CD14-positive monocyte (primary cell): Measurements from ENCODE around the gene KCNQ1OT1. TPM values are rescaled to one million over a fixed set of nuclear protein-coding genes. Genes with fewer than 3 reads are reported as not detected.

ENCODE experiments used
- DNase-seq, 3 donors: peaks; one replicate each; pipeline ENCODE4 v3.0.0-alpha.2; 2011 to 2022
- H2AFZ ChIP-seq: 2 replicates; pipeline ENCODE4 v1.6.0; 2012; ENCODE audit warnings: mild to moderate bottlenecking, low read depth, low read length, inconsistent platforms; ENCODE audit not compliant: insufficient read depth, poor library complexity, severe bottlenecking
- H3K27ac ChIP-seq, 2 donors: 1 replicate in 1 of 2; 2 replicates in 1 of 2; pipeline ENCODE4 v1.5.1; 2012 to 2013; ENCODE audit warnings: low read length in 2 of 2, control low read depth in 1 of 2, inconsistent platforms in 1 of 2, low read depth in 1 of 2, mild to moderate bottlenecking in 1 of 2
- H3K27me3 ChIP-seq, 2 donors: one replicate each; pipeline versions ENCODE4 v1.6.0 to v1.6.1; 2011 to 2013; ENCODE audit warnings: low read length in 2 of 2; ENCODE audit not compliant: control insufficient read depth in 2 of 2, insufficient read depth in 2 of 2
- H3K36me3 ChIP-seq, 2 donors: replicated peaks in 1 of 2; 1 replicate in 1 of 2; 2 replicates in 1 of 2; pipeline versions ENCODE4 v1.5.1 to v1.6.1; 2012 to 2013; ENCODE audit warnings: low read length in 2 of 2, control low read depth in 1 of 2, inconsistent platforms in 1 of 2, mild to moderate bottlenecking in 1 of 2; ENCODE audit not compliant: insufficient read depth in 2 of 2, control insufficient read depth in 1 of 2
- H3K4me1 ChIP-seq, 2 donors: 1 replicate in 1 of 2; 2 replicates in 1 of 2; pipeline versions ENCODE4 v1.5.1 to v1.6.1; 2012 to 2013; ENCODE audit warnings: low read length in 2 of 2, control low read depth in 1 of 2, inconsistent platforms in 1 of 2, mild to moderate bottlenecking in 1 of 2, moderate library complexity in 1 of 2; ENCODE audit not compliant: insufficient read depth in 2 of 2, control insufficient read depth in 1 of 2
- H3K4me2 ChIP-seq: replicated peaks from 2 replicates; pipeline ENCODE3; 2012; ENCODE audit warnings: low read length, moderate library complexity, mild to moderate bottlenecking; ENCODE audit not compliant: poor library complexity, severe bottlenecking; ENCODE audit errors: extremely low read depth
- H3K4me3 ChIP-seq, 3 experiments: fragments of 200-600 bp in 1 of 3; sonication (generic) in 1 of 3; replicated peaks in 1 of 3; 1 replicate in 2 of 3; 2 replicates in 1 of 3; pipeline ENCODE4 v1.5.1; 2011 to 2013; ENCODE audit warnings: low read length in 3 of 3, mild to moderate bottlenecking in 3 of 3, control low read depth in 2 of 3, low read depth in 2 of 3, inconsistent platforms in 1 of 3, moderate library complexity in 1 of 3
- H3K79me2 ChIP-seq: 2 replicates; pipeline ENCODE4 v1.6.0; 2012; ENCODE audit warnings: mild to moderate bottlenecking, control low read depth, inconsistent platforms, low read length, moderate library complexity; ENCODE audit not compliant: insufficient read depth
- H3K9ac ChIP-seq: 2 replicates; pipeline ENCODE4 v1.6.0; 2017; ENCODE audit warnings: low read length, mild to moderate bottlenecking; ENCODE audit not compliant: insufficient read depth, poor library complexity, severe bottlenecking
- H3K9me3 ChIP-seq, 2 donors: replicated peaks in 1 of 2; 1 replicate in 1 of 2; 2 replicates in 1 of 2; pipeline versions ENCODE4 v1.5.1 to v1.6.1; 2012 to 2013; ENCODE audit warnings: low read length in 2 of 2, control low read depth in 1 of 2; ENCODE audit not compliant: control insufficient read depth in 1 of 2, insufficient read depth in 1 of 2
- H4K20me1 ChIP-seq: 2 replicates; pipeline ENCODE4 v1.6.0; 2012; ENCODE audit warnings: mild to moderate bottlenecking, low read length, control low read depth, moderate library complexity; ENCODE audit not compliant: insufficient read depth
- H3K27ac Mint-ChIP-seq, 7 donors: one replicate each; pipeline ENCODE4 v1.8.0; 2020; ENCODE audit warnings: mild to moderate bottlenecking in 7 of 7, mixed read lengths in 7 of 7, moderate library complexity in 6 of 7, inconsistent platforms in 2 of 7
- H3K27me3 Mint-ChIP-seq, 3 donors: one replicate each; pipeline ENCODE4 v1.8.0; 2021 to 2022; ENCODE audit warnings: low read depth in 3 of 3, mild to moderate bottlenecking in 3 of 3, mixed read lengths in 3 of 3, moderate library complexity in 3 of 3, inconsistent platforms in 1 of 3
- H3K36me3 Mint-ChIP-seq, 2 donors: one replicate each; pipeline ENCODE4 v1.8.0; 2020; ENCODE audit warnings: mixed read lengths in 2 of 2, inconsistent platforms in 1 of 2, mild to moderate bottlenecking in 1 of 2
- H3K4me1 Mint-ChIP-seq: one replicate; pipeline ENCODE4 v1.8.0; 2020; ENCODE audit warnings: mild to moderate bottlenecking, mixed read lengths
- H3K4me3 Mint-ChIP-seq, 2 donors: one replicate each; pipeline ENCODE4 v1.8.0; 2020; ENCODE audit warnings: mild to moderate bottlenecking in 2 of 2, mixed read lengths in 2 of 2, moderate library complexity in 1 of 2
- H3K9me3 Mint-ChIP-seq, 7 donors: one replicate each; pipeline ENCODE4 v1.8.0; 2020 to 2022; ENCODE audit warnings: mixed read lengths in 7 of 7, mild to moderate bottlenecking in 6 of 7, moderate library complexity in 6 of 7, inconsistent platforms in 2 of 7
- WGBS: methylation state at CpG from one replicate; pipeline ENCODE4 v1.1.5; 2013; ENCODE audit warnings: missing lambda C conversion rate; ENCODE audit not compliant: insufficient coverage; 5-methylcytosine and 5-hydroxymethylcytosine counted together
- intact Hi-C, 2 donors: fragments of 100-400 bp; cut with micrococcal nuclease; formaldehyde crosslinking; loops; one replicate each; pipeline versions ENCODE4 v1.15.0 to v1.15.1; 2023
- polyA plus RNA-seq, 3 donors: library from polyadenylated mRNA; depleted of rRNA in 1 of 3; unstranded in 2 of 3; stranded (reverse) in 1 of 3; fragments of 300-500 nt in 2 of 3; fragments of >200 nt in 1 of 3; fragmentation: Illumina TruSeq in 2 of 3; gene quantifications; 1 replicate in 2 of 3; 2 replicates in 1 of 3; pipeline ENCODE4 v1.2.3, GENCODE V29; 2012 to 2021
- TF ChIP-seq, protein P1 (sequence below): fragments of 200-600 bp; IDR thresholded peaks from one replicate; pipeline ENCODE4 v1.8.0; 2022; ENCODE audit warnings: antibody characterized with exemption, mild to moderate bottlenecking

KCNQ1OT1 gene
- polyA plus RNA-seq, 3 donors = 0.01 to 0.04 (median 0.03) TPM

DNA sequence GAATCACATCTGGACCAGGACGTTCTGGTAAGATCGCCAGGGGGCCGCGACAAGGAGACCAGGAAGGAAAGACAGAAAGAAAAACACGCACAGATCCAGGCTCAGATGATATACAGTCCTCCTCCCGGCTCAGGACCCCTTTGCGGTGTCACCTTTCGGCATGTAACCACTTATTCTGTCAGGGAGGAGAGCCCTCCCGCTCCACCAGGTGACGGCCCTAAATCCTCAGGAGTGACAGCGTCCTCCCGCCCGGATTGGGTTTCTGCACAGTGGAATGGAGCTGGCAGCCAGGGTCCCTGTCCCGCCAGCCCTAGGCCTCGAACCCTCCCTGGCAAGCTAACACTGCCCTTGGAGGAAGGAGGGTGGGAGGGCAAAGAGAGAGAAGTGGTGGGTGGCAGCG, 24.3 kb upstream of the KCNQ1OT1 start:
- WGBS = 93% methylated on average over 15 of the region's 16 CpGs
- Histone ChIP-seq H3K79me2 (no peaks in the 10 kb centered on the region), H4K20me1 (peaks cover 83% of the 10 kb centered on the region), H3K36me3 (peaks cover 0 to 7% of the 10 kb centered on the region in 2 donors), H3K9me3 (no peaks in the 10 kb centered on the region), H2AFZ (no peak overlapping the region), H3K27ac (no peak overlapping the region), H3K27me3 (no peaks in the 10 kb centered on the region), H3K4me3 (no peak overlapping the region), H3K4me1 (no peaks in the 10 kb centered on the region), H3K4me2 (no peak overlapping the region), H3K9ac (no peak overlapping the region)
- H3K4me3 Mint-ChIP-seq = no peak overlapping the region
- no peak for DNase-seq
- H3K27me3 Mint-ChIP-seq = peaks cover 1 to 5% (median 5%) of the 10 kb centered on the region in 3 donors
- intact Hi-C loops = no loop called here
- H3K4me1 Mint-ChIP-seq = no peaks in the 10 kb centered on the region
- H3K27ac Mint-ChIP-seq = peak overlapping the region in 1 of 7 donors; percentile 62
- peaks cover 9 to 22% of the 10 kb centered on the region in 2 donors for H3K36me3 Mint-ChIP-seq
- H3K9me3 Mint-ChIP-seq = no peaks in the 10 kb centered on the region
- TF ChIP-seq, protein P1, sequence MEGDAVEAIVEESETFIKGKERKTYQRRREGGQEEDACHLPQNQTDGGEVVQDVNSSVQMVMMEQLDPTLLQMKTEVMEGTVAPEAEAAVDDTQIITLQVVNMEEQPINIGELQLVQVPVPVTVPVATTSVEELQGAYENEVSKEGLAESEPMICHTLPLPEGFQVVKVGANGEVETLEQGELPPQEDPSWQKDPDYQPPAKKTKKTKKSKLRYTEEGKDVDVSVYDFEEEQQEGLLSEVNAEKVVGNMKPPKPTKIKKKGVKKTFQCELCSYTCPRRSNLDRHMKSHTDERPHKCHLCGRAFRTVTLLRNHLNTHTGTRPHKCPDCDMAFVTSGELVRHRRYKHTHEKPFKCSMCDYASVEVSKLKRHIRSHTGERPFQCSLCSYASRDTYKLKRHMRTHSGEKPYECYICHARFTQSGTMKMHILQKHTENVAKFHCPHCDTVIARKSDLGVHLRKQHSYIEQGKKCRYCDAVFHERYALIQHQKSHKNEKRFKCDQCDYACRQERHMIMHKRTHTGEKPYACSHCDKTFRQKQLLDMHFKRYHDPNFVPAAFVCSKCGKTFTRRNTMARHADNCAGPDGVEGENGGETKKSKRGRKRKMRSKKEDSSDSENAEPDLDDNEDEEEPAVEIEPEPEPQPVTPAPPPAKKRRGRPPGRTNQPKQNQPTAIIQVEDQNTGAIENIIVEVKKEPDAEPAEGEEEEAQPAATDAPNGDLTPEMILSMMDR = no peak

DNA sequence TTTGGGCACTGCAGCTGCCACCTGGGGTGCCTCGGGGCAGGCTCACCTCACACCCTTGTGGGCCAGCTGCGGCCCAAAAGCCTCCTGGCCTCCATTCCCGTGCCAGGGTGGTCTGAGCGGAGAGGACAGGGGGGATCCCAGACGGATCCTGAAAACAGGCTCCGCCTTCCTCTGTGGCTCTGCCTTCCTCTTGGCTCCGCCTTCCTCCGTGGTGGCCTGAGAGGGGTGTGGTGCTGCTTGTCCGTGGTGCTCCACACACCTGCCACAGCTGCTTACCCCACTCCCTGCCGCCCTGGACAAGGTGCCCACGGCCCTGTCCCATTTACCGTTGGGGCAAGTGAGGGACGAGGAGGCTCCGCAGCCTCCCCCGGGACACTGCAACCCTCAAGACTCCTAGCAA, 23.2 kb upstream of the KCNQ1OT1 start:
- Histone ChIP-seq H3K79me2 (no peaks in the 10 kb centered on the region), H3K4me3 (no peak overlapping the region), H3K9me3 (no peaks in the 10 kb centered on the region), H3K9ac (no peak overlapping the region), H2AFZ (no peak overlapping the region), H3K27ac (no peak overlapping the region), H4K20me1 (peaks cover 80% of the 10 kb centered on the region), H3K36me3 (peaks cover 0 to 11% of the 10 kb centered on the region in 2 donors), H3K27me3 (no peaks in the 10 kb centered on the region), H3K4me1 (no peaks in the 10 kb centered on the region), H3K4me2 (no peak overlapping the region)
- Mint-ChIP-seq H3K4me1 (no peaks in the 10 kb centered on the region), H3K27ac (no peak overlapping the region), H3K27me3 (peaks cover 0 to 5% (median 4%) of the 10 kb centered on the region in 3 donors), H3K36me3 (peaks cover 11 to 21% of the 10 kb centered on the region in 2 donors), H3K9me3 (no peaks in the 10 kb centered on the region), H3K4me3 (no peak overlapping the region)
- DNase-seq = no peak
- 87% methylated on average over 3 of the region's 15 CpGs for WGBS
- TF ChIP-seq, protein P1 = no peak
- intact Hi-C loops = no loop called here
